ENCODE results near the gene PFN3.
"Not testable (repeated sequence)": the region's sequence is repeated elsewhere in the genome, so short reads cannot be mapped to it uniquely, and the experiment has no call there.

Gene PFN3

DNA sequence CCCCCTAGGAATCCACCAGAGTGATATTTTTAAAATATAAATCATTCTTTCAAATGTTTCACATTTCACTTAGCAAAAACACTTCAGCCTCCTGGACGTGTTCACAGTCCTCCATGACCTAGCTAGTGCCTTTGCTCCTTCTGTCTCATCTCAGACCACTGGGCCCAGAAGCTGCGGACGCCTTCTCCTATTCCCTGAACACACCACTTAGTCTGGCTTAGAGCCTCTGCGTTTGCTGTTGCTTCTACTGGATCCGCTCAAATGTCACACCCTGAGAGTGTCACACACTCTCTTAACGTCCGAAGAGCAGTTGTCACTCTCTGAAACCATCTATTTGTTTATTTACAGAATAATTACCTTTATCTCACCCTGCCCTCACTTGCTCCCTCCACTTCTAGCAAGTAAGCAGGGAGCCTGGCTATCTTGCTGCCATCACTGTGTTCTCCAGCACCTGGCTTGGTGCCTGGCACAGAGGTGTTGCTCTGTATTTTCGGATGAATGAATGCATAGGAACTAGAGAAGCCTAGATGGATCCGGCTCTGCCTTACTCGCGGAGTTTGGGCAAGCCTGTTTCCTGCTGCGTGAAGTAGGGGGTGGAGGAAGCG, 24.8 kb upstream of the PFN3 start:
- no peak for DNase-seq

DNA sequence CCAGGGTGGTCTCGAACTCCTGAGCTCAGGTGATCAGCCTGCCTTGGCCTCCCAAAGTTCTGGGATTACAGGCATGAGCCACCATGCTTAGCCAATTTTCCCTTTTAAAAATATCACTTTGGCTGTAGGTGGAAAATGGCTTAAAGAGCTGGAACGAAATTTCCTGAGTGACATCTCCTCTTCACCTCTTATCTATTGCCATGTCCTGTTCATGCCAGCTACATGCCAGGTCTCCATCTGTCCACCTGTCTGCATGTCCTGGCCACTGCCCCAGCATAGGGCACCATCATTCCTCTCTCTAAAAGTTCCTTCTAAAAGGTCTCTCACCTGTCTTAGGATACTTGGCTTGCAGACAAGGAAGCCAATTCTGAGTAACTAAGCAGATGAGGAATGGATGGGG, 23.2 kb upstream of the PFN3 start:
- no peak for DNase-seq

DNA sequence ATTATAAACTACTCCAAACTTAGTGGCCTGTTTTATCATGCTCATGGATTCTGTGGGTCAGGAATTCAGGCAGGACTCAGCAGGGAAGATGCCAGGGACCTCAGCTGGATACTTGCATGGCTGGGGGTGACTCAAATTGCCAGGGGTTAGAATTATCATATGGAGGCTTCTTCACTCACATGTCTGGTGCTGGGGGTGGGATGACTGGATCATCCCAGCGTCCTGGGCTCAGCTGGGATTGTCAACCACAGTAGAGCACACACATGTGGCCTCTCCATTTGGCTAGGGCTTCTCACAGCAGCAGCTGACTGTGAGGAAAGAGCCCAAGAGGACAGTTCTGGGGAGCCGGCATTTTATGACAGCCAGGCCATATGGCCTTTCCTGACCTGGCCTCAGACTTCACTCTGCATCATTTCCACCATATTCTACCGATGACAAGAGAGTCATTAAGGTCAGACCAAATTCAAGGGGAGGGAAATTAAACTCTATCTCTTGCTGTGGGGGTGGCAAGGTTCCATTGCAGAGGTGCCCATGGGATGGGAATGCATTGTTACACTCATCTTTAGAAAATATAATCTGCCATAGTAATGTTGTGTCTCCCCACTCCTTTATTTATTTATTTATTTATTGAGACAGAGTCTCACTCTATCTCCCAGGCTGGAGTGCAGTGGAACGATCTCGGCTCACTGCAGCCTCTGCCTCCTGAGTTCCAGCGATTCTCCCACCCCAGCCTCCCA, 20.8 kb upstream of the PFN3 start:
- no peak for DNase-seq

DNA sequence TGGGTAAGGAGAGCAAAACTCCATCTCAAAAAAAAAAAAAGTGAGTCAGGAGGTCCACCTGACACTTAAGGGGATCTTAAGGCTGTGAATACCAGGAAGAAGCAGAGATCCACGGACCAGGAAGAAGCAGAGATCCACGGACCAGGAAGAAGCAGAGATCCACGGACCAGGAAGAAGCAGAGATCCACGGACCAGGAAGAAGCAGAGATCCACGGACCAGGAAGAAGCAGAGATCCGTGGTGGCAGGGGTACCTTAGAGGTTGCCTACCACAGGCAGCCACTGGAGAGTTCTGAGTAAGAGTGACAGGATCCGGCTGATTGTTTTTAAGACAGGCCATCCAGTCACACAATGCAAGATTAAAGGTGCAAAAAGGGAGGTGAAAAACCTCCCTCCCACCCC, 20.0 kb upstream of the PFN3 start:
- not testable (repeated sequence) for DNase-seq

GRCh38 chr5:177419046-177419445, 18.6 kb upstream of the PFN3 start:
- no peak for DNase-seq

DNA sequence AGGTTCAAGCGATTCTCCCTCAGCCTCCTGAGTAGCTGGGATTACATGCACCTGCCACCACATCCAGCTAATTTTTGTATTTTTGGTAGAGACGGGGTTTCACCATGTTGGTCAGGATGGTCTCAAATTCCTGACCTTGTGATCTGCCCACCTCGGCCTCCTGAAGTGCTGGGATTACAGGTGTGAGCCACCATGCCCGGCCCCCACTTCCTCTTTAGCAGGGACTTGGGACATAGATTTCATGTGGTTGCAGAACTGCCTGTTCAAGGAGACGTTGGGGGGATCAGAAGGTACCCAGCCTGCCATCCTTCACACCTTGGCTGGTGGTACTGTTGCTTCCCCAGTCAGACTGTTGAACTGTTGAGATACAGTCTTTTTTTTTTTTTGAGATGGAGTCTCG, 16.6 kb upstream of the PFN3 start:
- DNase-seq = not testable (repeated sequence)

- DNase-seq = no peak
Measured at GRCh38 chr5:177414481-177414880, 14.0 kb upstream of the PFN3 start.

- no peak for DNase-seq
Measured at GRCh38 chr5:177412603-177413233, 12.3 kb upstream of the PFN3 start.

- DNase-seq = no peak
Measured at GRCh38 chr5:177410575-177410974, 10.1 kb upstream of the PFN3 start.

DNA sequence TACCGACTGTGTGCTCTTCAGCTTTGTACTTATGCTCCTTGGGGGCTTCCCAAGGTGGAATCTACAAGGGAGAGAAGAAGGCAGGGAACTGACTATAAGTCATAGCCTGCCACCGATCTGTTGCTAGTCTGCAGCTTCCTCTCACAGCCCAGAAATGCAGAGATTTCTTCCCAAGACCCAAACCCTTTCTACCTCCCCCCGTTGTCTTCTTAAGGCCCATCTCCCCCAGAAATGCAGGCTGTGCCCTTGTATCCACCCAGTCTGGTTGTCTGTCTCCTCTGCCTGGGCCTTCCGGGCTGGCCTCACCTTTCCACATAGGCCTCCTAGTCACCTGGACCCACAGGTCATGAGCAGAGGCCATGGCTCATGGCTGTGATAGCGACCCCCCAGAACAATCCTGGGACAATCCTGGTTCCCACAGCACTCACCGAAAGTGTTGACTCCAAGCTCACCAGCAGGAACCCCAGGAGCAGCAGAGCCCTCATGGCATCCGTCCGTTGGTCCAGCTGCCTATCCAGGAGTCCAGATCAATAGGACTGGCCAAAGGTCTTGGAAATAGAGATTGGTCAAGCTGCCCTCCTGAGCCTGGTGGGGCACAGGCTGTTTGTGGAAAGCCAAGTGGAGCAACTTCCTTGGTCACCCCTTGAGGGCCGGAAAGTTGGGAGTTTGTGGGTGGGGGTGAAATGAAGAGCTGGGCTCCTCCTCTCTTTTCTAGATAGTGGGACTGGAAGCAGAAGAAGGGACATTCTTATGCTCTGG, 8.8 kb upstream of the PFN3 start, which contains the start of gene F12:
Gene F12, minus strand, starts transcription at position 522 of the 759 bp plus-strand sequence. Its CDS starts 37 bp downstream, at position 485.
- DNase-seq = no peak

DNA sequence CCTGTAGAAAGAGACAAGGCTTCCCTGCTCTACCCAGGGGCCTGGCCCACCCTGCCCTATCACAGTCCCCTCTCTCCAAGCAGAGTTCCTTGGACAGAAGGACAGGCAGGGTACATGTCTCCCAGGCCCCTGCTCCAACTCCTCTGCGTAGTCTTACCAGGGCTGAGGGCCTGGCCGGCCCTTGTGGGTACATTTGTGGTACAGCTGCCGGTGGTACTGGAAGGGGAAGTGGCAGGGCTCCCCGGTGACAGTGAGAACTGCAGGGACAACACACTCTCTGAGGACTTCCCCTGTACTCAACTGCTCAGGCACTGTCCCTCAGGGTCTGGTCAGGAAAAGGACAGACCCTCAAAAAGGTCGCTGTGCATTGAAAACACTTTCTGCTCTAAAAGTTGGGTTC, 5.3 kb upstream of the PFN3 start:
- no peak for DNase-seq

DNA sequence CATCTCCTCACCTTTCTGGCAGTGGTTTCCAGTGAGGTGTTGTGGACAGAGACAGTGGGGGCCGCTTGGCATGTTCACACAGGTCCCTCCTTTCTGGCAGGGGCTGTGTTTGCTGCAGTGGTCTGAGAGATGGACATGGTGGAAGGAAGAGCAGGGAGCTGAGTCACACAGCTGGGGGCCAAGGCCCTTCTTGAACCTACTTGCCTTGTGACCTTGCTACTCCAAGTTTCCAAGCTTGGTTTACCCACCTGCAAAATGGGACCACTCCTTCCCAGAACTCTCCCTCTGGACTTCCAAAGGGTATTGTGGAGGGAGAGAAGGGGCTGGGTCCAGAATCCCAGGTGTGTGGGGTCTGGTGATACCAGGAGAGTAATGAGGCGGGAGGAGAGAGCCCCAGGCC, 4.9 kb upstream of the PFN3 start:
- no peak for DNase-seq

GRCh38 chr5:177404641-177405179, 4.2 kb upstream of the PFN3 start:
- DNase-seq = no peak

GRCh38 chr5:177403792-177404640, 3.6 kb upstream of the PFN3 start:
- peak; percentile 60 to 85 (median 74) for DNase-seq

DNA sequence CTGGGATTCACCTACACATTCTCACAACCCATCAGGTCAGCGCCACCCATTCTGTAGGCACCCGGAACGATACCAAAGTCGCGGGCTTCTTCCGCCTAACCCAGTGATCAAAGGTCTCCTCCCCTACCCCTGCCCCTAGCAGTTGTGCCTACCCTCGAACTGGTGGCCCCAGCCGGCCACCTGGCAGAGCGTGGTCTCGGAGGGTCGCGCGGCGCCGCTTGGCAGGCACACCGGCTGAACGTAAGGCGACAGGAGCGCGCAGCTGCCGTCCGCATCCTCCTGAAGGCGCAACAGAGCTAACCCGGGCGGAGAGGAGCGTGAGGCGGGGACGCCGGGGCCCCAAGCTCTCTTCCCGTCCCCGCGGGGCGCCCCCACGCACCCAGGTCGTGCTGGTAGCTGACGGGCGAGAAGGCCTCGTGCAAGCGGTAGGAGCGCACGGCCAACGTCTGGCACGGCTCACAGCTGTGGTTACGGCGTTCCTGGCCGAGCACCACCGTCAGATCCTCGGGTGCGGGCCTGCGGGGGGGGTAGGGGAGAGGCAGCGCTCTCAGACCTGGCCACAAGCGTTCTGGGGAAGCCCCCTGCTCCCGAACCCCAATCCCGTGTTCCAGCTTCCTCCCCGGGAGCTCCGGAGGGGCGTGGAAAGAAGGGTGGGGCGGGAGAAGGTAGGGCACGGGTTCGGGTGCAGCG, 2.8 kb upstream of the PFN3 start:
- peak; percentile 35 to 60 (median 54) for DNase-seq

- peak; percentile 51 to 67 (median 63) for DNase-seq
Measured at GRCh38 chr5:177402271-177403043, 2.0 kb upstream of the PFN3 start.

DNA sequence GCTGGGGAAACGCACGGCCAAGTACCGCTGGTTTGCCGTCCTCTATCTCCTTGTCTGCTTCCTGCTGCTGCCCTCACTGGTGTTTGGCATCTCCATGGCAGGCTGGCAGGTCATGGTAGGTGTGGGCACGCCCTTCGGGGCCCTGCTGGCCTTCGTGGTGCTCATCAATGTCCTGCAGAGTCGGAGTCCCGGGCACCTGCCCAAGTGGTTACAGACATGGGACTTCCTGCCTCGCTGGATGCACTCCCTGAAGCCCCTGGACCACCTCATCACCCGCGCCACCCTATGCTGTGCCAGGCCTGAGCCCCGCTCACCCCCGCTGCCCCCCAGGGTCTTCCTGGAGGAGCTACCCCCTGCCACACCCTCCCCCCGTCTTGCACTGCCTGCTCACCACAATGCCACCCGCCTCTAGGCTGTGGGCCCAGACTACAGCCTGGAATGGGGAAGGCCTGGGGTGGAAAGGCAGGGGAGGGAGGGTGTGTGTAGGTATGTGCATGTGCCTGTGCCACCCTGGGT, 2.5 kb downstream of the PFN3 start:
- no peak for DNase-seq

DNA sequence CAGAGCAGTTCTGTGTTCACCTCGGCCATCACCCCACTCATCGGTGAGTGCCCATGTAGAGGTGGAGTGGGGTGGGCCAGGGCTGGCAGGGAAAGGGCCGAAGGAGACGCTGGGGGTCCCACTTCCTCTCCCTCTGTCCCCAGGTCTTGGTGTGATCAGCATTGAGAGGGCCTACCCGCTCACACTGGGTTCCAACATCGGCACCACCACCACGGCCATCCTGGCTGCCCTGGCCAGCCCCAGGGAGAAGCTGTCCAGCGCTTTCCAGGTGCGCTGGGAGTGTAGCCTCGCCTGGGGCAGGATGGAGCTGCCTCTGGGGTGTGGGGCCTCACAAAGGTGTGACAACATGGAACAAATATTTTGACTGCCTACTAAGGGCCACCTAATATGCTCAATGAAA, 3.7 kb downstream of the PFN3 start:
- DNase-seq = no peak

DNA sequence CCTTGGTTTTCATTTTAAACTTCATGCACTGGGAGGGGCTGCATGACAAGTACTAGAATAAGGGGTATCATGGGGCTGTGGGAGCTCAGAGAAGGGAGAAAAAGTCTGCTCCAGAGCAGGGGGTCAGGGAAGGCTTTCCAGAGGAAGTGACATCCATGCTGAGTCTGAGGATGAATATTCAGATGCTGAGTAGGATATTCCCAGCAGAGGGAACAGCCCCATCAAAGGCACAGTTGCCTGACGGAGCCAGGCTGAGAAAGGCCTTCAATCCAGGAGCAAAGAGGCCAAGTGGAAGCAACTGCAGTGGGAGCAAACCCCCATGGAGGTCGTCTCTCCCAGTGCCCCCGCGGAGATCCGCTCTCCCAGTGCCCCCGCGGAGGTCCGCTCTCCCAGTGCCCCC, 4.4 kb downstream of the PFN3 start:
- DNase-seq = no peak

- DNase-seq = no peak
Measured at GRCh38 chr5:177393990-177394389, 6.5 kb downstream of the PFN3 start.
